HG03159 (cell line): ENCODE measurements around the gene CALU.

ENCODE experiments used
- ATAC-seq: cut with Tn5 transposase; IDR thresholded peaks from one replicate; pipeline ENCODE4 v1.9.1; 2021; ENCODE audit warnings: mild to moderate bottlenecking, moderate library complexity; ENCODE audit not compliant: unreplicated experiment

CALU gene

GRCh38 chr7:128721376-128721775, 17.8 kb upstream of the CALU start:
- ATAC-seq = no peak

- ATAC-seq = no peak
These were observed 14.4 kb upstream of the CALU start for GRCh38 chr7:128724743-128725142.

- no peak for ATAC-seq
These were observed 13.6 kb upstream of the CALU start for GRCh38 chr7:128725531-128725930.

DNA sequence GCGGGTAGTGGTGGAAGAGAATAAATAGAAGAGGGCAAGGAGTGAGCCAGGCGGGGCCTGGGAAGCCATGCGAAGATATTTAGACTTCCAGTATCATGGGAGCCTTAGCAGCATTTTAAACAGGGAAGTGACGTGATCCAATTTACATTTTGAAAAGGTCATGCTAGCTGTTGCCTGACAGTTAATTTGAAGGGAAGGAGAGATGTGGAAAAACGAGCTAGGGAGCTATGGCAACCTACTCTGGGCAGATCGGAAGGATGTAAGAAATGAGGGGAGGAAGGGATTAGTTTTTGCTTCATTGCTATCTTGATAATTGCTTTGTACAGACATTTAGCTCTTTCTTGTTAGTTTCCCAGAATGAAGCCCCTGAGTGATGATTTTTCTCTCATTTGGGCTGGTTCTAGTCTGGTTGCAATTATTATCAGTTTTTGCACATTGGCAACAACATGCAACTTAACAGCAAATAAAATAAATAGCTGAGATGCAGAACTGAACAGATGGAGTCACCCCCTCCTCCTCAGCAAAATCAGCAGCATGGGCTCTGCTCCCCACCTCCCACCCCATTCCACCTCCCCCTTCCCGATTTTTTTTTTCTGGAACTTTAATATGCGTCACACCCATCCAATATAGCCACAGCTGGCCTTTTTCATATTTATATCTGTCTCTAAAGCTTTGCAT, 13.0 kb upstream of the CALU start:
- no peak for ATAC-seq

- no peak for ATAC-seq
These were observed 12.5 kb upstream of the CALU start for GRCh38 chr7:128726737-128727072.

GRCh38 chr7:128727239-128727638, 11.9 kb upstream of the CALU start:
- no peak for ATAC-seq

GRCh38 chr7:128728598-128728997, 10.6 kb upstream of the CALU start:
- no peak for ATAC-seq

- ATAC-seq = no peak
These were observed 9.7 kb upstream of the CALU start for GRCh38 chr7:128729494-128729893.

GRCh38 chr7:128731184-128731583, 8.0 kb upstream of the CALU start:
- no peak for ATAC-seq

- no peak for ATAC-seq
These were observed 6.5 kb upstream of the CALU start for GRCh38 chr7:128732521-128733277.

DNA sequence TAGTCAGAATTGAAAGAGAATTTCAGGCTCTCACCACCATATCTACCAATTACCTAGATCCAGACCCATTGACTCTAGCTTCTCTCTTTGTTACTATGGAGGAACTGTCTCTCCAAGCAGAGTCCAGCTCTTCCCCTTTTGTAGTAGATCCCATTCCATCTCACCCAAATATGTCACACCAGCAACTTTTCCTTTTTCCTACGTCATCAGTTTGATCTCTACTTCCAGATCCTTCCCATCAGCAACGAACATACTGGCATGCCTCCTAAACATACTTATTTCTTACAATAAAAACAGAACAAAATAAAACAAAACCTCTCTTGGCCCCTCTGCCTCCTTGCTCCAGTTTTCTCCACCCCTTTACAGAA, 5.9 kb upstream of the CALU start:
- no peak for ATAC-seq

- ATAC-seq = no peak
These were observed 4.3 kb upstream of the CALU start for GRCh38 chr7:128734890-128735289.

DNA sequence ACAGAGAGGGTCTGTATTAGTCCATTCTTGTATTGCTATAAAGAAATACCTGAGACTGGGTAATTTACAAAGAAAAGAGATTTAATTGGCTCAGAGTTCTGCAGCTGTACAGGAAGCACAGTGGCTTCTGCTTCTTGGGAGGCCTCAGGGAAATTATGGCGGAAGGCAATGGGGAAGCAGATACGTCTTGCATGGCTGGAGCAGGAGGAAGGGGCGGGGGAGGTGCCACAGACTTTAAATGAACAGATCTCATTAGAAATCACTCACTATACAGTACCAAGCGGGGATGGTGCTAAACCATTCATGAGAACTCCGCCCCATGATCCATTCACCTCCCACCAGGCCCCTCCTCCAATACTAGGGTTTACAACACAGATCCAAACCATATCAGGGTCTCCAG, 3.7 kb upstream of the CALU start:
- ATAC-seq = no peak

DNA sequence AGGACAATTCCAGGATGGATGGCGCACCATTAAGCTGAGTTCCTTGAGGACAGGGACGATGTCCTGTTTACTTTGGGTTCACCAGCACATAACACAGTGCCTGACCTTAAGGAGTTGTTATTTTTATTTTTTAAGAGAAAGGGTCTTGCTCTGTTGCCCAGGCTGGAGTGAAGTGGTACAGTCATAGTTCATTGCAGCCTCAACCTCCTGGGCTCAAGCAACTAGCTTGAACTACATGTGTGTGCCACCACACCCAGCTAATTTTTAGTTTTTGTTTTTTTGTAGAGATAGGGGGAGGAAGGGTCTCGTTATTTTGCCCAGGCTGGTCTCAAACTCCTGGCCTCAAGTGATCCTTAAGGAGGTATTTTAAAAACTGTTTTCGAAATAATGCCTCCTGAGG, 1.7 kb upstream of the CALU start:
- no peak for ATAC-seq

DNA sequence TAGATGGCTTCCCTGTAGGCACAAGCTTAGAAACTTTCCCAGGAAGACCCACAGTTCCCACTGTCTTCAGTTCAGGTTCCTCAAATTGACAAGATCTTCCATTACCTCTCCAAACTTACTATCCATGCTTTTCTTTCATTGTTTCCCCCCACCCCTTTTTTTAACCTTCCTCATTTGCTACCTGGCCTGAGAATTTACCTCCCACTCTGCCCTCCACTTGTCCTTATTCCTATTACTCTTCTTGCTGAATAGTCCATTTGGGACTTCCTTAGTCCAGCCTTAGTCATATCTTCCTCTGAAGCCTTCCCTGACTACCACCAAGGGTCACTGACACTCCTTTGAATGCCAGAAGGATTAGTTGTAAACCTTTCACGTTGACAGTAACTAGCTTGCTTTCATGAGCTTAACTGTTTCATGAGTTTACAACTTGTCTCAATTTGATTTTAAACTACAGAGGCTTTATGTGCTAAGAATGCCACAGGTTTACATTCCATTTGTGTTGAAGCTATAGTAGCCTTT, 1.2 kb upstream of the CALU start:
- ATAC-seq = no peak

GRCh38 chr7:128738570-128739047, 550 bp upstream of the CALU start:
- ATAC-seq = no peak

GRCh38 chr7:128739990-128740682, 977 bp downstream of the CALU start:
- ATAC-seq = no peak

DNA sequence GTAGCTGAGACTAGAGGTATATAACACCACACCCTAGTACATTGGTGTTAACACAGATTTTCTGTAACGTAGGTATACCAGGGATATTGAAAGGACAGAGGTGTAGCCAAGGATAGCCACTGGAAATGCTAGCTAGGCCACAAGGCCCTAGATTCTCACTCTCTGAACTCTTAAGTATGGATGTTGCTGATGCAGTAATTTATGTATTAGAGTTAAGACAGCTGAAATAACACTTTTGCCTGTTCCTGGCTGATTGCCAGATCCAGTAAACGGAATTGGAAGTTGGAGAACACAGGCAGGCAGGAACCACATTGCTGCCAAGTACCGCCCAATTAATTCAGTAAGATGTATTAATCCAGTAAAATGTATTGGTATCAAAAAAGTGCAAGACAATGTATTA, 1.8 kb downstream of the CALU start:
- no peak for ATAC-seq

DNA sequence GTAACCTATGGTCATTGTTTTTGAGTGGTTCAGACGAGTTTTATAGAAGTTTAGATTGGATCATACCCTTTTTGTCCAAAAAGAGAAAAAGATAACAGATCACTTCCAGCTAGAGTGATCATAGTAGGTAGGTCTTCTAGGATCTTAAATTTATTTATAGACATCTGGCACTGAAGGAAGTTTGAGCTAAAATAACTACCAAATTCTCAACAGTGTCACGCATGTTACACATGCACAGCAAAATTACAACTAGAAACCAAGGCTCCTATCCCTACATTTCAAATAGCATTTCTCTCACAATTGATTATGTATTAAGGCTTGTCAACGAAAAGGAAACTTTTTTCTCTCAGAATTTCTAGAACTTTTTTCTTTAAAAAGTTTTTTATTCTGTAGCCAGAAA, 2.3 kb downstream of the CALU start:
- ATAC-seq = no peak

DNA sequence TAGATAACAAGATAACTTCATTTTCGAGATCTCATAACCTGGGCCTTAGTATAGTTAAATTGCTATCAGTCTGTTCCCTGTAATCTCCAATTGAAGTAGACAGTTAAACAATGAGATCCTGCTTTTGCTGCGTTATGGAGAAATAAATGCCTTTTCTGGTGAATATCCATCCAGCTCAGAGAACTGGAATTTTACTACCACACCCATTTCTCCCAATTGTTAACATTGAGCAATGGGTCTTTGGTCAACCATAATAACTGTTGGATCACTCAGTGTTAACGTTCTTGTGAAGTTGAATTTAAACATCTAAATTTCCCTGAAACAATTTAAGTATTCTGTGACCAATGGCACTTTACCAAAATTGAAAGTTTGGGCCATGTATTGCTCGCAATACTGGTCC, 3.0 kb downstream of the CALU start:
- ATAC-seq = no peak

- ATAC-seq = no peak
These were observed 4.1 kb downstream of the CALU start for GRCh38 chr7:128743112-128743772.
